ENCODE measurements around the gene COLGALT1. TPM values are rescaled to one million over a fixed set of nuclear protein-coding genes. Genes with fewer than 3 reads are reported as not detected.

COLGALT1 gene
- total RNA-seq, 4 donors from 2014 or later = 58.2 to 118 (median 94.5) TPM

DNA sequence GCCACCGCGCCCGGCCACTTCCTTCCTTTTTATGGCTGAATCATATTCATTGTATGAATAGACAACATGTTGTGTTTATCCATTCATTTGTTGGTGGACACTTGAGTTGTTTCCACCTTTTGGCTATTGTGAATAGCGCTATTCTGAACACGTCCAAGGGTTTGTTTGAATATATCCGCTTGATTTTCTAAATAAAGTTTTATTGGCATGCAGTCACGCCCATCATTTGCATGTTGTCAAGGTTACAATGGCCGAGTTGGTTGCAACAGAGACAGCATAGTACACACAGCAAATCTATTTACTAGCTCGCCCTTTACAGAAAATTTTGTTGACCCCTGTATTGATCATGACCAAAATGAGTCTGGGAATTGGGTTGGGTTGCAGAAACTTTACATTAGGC, 43.5 kb downstream of the COLGALT1 start:
- TF ChIP-seq, protein P1, sequence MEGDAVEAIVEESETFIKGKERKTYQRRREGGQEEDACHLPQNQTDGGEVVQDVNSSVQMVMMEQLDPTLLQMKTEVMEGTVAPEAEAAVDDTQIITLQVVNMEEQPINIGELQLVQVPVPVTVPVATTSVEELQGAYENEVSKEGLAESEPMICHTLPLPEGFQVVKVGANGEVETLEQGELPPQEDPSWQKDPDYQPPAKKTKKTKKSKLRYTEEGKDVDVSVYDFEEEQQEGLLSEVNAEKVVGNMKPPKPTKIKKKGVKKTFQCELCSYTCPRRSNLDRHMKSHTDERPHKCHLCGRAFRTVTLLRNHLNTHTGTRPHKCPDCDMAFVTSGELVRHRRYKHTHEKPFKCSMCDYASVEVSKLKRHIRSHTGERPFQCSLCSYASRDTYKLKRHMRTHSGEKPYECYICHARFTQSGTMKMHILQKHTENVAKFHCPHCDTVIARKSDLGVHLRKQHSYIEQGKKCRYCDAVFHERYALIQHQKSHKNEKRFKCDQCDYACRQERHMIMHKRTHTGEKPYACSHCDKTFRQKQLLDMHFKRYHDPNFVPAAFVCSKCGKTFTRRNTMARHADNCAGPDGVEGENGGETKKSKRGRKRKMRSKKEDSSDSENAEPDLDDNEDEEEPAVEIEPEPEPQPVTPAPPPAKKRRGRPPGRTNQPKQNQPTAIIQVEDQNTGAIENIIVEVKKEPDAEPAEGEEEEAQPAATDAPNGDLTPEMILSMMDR (IDR thresholded peaks at IDR 0.05; ENCODE audit: low read depth) = no peak

DNA sequence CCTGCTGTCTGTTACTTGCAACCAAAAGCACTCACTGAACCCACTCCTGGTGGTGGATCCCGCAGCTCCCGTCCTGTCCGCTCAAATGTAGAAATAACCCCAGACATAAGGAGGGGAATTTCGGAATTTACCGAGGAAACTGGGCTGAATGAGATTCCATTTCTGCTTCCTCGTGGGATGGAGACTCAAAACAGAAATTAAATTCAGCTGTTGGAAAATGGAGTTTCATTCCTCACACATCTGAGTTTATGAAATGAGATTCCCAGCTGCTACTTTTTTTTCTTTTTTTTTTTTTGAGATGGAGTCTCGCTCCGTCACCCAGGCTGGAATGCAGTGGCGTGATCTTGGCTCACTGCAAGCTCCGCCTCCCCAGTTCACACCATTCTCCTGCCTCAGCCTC, 44.3 kb downstream of the COLGALT1 start:
- TF ChIP-seq, protein P1 (IDR thresholded peaks at IDR 0.05; ENCODE audit: low read depth) = no peak

DNA sequence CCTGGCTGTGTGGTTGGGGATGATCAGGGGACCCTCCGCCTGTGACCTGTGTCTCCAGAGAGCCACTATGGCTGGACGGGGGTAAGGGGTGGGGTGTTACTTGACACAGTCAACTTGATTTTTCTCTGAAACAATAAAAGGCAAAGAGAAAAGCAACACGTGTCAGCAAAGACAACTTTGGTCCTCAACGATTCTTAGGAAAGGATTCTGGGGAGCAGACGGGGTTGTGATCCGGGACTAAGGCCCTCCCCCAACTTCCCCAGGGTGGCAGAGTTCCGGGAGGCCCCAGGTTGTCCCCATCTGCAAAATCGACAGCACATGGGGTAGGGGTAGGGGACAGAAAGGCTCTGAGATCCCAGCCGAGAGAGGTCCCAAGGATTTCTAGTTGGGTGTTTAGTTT, 46.2 kb downstream of the COLGALT1 start:
- TF ChIP-seq, protein P1 (IDR thresholded peaks at IDR 0.05; ENCODE audit: low read depth) = no peak

DNA sequence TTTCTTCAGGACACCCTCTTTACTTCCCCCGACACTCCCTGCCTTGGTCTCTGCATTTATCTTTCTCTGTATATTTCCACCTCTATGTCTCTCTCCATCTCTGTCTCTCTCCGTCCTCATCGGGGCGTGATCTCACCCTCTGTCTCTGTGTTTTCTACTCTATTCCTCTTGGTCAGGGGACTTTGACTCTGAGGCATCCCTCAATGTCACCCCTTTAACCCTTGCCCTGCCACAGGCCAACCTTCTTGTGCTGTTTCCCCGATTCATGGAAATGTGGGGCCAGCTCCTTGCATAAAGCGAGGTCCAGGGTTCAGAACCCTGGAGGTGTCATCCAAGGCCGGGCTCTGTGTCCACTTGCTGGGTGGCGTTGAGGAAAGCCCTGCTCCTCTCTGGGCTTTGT, 46.8 kb downstream of the COLGALT1 start:
- TF ChIP-seq, protein P1 (IDR thresholded peaks at IDR 0.05; ENCODE audit: low read depth) = no peak

DNA sequence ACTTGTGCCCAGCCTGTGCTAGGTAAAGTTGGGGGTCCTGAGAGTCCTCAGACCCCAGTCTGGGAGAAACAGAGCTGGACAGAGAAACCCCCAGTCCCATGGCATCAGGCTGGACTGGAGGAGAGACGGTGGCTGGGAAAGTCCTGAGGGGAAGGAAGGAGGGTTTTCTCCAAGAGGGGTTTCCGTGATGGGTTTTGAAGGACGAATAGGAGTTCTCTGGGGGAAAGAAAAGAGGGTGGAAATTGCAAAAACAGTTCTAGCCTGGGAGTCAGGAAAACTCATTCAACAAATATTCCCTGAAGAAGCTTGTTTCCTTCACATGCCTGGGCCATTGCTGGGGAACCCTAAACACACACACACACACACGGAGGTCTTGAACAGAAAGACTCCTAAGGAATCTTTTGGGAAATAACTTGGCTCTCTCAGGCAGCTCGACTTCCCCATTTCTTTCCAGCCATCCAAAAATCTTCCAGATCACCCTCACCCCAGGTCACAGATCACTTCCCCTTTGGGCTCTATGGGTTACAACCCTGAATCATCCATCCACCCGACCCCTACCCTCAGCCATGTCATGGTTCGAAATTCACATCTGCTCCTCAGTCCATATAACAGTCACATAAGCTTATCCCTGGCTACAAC, 47.5 kb downstream of the COLGALT1 start:
- TF ChIP-seq, protein P1 (IDR thresholded peaks at IDR 0.05; ENCODE audit: low read depth) = no peak

DNA sequence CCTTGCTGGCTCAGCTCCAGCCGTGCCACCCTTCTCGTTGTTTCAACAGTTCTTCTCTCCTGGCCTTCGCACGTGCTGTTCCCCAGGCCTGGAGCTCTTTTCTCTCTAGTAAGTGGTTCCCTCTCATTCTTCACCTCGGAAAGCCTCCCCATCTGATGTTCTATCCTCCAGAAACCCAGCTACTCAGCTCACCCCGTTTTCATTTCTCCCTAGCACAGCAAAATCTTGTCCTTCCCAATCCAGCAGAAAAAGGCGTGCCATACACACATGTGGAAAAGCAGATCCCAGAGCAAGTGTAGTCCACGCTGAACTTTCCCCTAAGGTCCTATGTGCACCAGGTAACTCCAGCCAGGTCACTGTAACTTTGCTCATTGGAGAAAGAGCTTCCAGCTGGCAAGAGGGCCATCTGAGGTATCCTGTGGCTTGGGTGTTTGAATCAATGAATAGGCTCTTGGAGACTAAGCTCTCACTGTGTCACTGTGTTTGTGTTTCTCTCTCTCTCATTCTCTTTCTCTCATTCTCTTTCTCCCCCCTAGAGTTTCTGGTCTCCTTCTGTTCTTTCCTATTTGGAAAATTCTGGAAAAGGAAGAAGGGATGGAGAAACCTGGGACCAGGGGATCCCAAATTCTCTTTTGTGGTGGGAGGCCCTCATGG, 49.0 kb downstream of the COLGALT1 start:
- TF ChIP-seq, protein P1 (IDR thresholded peaks at IDR 0.05; ENCODE audit: low read depth) = no peak

DNA sequence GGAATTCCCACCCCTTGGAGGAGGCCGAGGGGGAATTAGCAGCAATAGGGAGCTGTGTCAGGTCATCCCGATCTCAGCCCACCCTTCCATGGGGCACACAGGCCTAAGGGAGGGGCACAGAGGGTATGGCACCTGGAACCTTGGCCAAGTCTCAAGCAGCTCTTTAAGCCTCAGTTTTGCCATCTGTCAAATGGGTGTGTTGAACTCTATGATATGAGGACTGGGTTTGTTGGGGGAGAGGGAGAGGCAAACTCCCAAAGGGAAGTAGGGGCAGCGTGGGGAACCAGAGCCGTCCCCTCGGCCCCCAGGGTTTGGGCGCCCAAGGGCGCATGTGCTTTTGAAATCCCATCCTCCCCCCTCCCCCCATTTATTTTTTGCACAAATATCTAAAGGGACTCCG, 49.7 kb downstream of the COLGALT1 start:
- TF ChIP-seq, protein P1 (IDR thresholded peaks at IDR 0.05; ENCODE audit: low read depth) = no peak

Measured in subcutaneous adipose tissue (tissue), 4 donors.